ENCODE data around the gene MADCAM1. TPM values are rescaled to one million over a fixed set of nuclear protein-coding genes. Genes with fewer than 3 reads are reported as not detected.
A peak's percentile ranks its signal among the peaks of the same experiment; 100 is the strongest.
"Not testable (repeated sequence)": the region's sequence is repeated elsewhere in the genome, so short reads cannot be mapped to it uniquely, and the experiment has no call there.

The MADCAM1 gene
- total and polyA plus RNA-seq, 10 of the 15 experiments (the other 5 are each of a cell fraction or from before 2014, with no cell fraction given): 0.06 to 0.32 (median 0.31) TPM; not detected in 5

DNA sequence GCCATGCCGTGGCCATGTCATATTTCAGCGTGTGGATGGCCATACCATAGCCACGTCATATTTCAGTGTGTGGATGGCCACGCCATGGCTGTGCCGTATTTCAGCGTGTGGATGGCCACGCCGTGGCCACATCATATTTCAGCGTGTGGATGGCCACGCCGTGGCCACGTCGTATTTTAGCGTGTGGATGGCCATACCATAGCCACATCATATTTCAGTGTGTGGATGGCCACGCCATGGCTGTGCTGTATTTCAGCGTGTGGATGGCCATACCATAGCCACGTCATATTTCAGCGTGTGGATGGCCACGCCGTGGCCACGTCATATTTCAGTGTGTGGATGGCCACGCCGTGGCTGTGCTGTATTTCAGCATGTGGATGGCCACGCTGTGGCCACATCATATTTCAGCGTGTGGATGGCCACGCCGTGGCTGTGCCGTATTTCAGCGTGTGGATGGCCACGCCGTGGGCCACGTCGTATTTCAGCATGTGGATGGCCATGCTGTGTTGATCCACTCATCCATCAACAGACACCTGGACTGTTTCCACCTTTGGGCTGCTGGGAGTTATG is 45.3 kb upstream of the MADCAM1 start:
- BruUV-seq (replicated peaks); in situ Hi-C loops (cut with MboI); H3K27ac ChIP-seq (ENCODE audit: control insufficient read depth, insufficient read depth); H3K79me2 ChIP-seq (ENCODE audit: control insufficient read depth, insufficient read depth, low read length); POLR2A ChIA-PET; DNase-seq (ENCODE audit: low read depth, low spot score); H3K4me2 ChIP-seq (ENCODE audit: control insufficient read depth, insufficient read depth); H4K20me1 ChIP-seq (ENCODE audit: control insufficient read depth, insufficient read depth); CTCF ChIA-PET; RAD21 ChIA-PET (ENCODE audit: unreplicated experiment); ATAC-seq; intact Hi-C loops (cut with micrococcal nuclease; ENCODE audit: unreplicated experiment); H3K9ac ChIP-seq (ENCODE audit: control insufficient read depth, insufficient read depth, low read length); H3K4me1 ChIP-seq (ENCODE audit: control insufficient read depth, insufficient read depth, low read length); SMC1A ChIA-PET (ENCODE audit: uncharacterized antibody, unreplicated experiment); FAIRE-seq; H3K9me3 ChIP-seq (replicated peaks; ENCODE audit: control insufficient read depth, insufficient read depth, low read length); H3K27me3 ChIP-seq (replicated peaks in 1 of 2; ENCODE audit: control insufficient read depth in 2 of 2, insufficient read depth in 2 of 2, low read length in 1 of 2); H3K4me3 ChIP-seq; H3K36me3 ChIP-seq (ENCODE audit: control insufficient read depth in 2 of 2, insufficient read depth in 2 of 2, low read length in 1 of 2); H2AFZ ChIP-seq (ENCODE audit: control insufficient read depth, low read depth, low read length): not testable (repeated sequence)
- WGBS (ENCODE audit: insufficient coverage, insufficient replicate concordance, low lambda C conversion rate, missing lambda C conversion rate): 88% methylated on average over 33 of the region's 33 CpGs
- TF ChIP-seq EGR1 (IDR thresholded peaks at IDR 0.05; ENCODE audit: borderline replicate concordance in 1 of 2, low read depth in 2 of 2, low read length in 2 of 2): 0 out of 3 replicates have a peak, but pooled peaks of 1 of the 2 experiments have one; percentile 3

DNA sequence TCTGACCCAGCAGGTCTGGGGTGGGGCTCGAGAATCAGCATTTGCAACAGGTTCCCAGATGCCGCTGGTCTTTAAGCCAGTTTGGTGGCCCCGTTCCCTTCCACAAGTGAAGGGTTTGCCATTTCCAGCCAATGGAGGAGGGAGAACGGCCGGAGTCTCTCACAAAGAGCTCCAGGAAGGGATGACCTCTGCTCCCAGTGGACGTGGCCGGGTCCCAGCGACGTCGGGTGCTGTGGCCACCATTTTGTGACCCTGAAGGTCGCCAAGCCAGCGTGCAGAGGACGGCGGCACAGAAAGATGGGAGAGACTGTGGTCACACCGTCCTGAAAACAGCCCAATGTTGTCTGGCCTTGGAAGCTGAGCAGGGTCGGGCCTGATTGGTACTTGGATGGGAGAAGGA is 43.5 kb upstream of the MADCAM1 start:
- ChIA-PET POLR2A (no interaction called here), RAD21 (ENCODE audit: unreplicated experiment) (no interaction called here), SMC1A (ENCODE audit: uncharacterized antibody, unreplicated experiment) (no interaction called here), CTCF (no interaction called here)
- Histone ChIP-seq H3K36me3 (ENCODE audit: control insufficient read depth in 2 of 2, insufficient read depth in 2 of 2, low read length in 1 of 2) (no peaks in the 10 kb centered on the region), H3K9me3 (replicated peaks; ENCODE audit: control insufficient read depth, insufficient read depth, low read length) (no peaks in the 10 kb centered on the region; the same call in 2 of the 3 replicates), H2AFZ (ENCODE audit: control insufficient read depth, low read depth, low read length) (no peak overlapping the region), H3K27me3 (replicated peaks in 1 of 2; ENCODE audit: control insufficient read depth in 2 of 2, insufficient read depth in 2 of 2, low read length in 1 of 2) (no peaks in the 10 kb centered on the region), H3K4me3 (no peak overlapping the region), H3K9ac (ENCODE audit: control insufficient read depth, insufficient read depth, low read length) (no peak overlapping the region), H3K27ac (ENCODE audit: control insufficient read depth, insufficient read depth) (no peak overlapping the region), H3K4me2 (ENCODE audit: control insufficient read depth, insufficient read depth) (no peak overlapping the region), H3K79me2 (ENCODE audit: control insufficient read depth, insufficient read depth, low read length) (no peaks in the 10 kb centered on the region), H4K20me1 (ENCODE audit: control insufficient read depth, insufficient read depth) (no peaks in the 10 kb centered on the region), H3K4me1 (ENCODE audit: control insufficient read depth, insufficient read depth, low read length) (no peaks in the 10 kb centered on the region)
- BruUV-seq (replicated peaks): no TSS peak
- intact Hi-C loops (cut with micrococcal nuclease; ENCODE audit: unreplicated experiment) (no loop called here), in situ Hi-C loops (cut with MboI) (no loop called here)
- WGBS (ENCODE audit: insufficient coverage, insufficient replicate concordance, low lambda C conversion rate, missing lambda C conversion rate): 61% methylated on average over 16 of the region's 16 CpGs
- FAIRE-seq: no peak
- TF ChIP-seq POLR2A (IDR thresholded peaks at IDR 0.05; ENCODE audit: low read depth, low read length) (no peak), EP300 (IDR thresholded peaks at IDR 0.05; ENCODE audit: borderline replicate concordance in 1 of 2, control insufficient read depth in 1 of 2, low read depth in 2 of 2, low read length in 2 of 2) (no peak)
- ATAC-seq: no peak
- DNase-seq (ENCODE audit: low read depth, low spot score): no peak
